GM18526 (cell line): ENCODE data around the gene INTS11.

Source experiments
- POLR2A ChIP-seq: IDR thresholded peaks from 3 replicates; pipeline ENCODE4 v1.6.1; 2011; ENCODE audit not compliant: insufficient read length; ENCODE audit errors: extremely low read depth

INTS11 gene

GRCh38 chr1:1349256-1350012 is 25.0 kb upstream of the INTS11 start, which contains the start of gene DVL1:
Gene DVL1, minus strand, starts transcription at chr1:1349418. Its CDS starts 353 bp downstream, at chr1:1349065.
- TF ChIP-seq POLR2A, result peak; percentile 56

- TF ChIP-seq POLR2A, result no peak
These were observed 24.2 kb upstream of the INTS11 start for GRCh38 chr1:1348420-1349255.

GRCh38 chr1:1347663-1348419 is 23.4 kb upstream of the INTS11 start:
- TF ChIP-seq POLR2A, result no peak

GRCh38 chr1:1347026-1347595 is 22.7 kb upstream of the INTS11 start:
- no peak for TF ChIP-seq POLR2A

- no peak for TF ChIP-seq POLR2A
These were observed 22.0 kb upstream of the INTS11 start for GRCh38 chr1:1346501-1346890.

- TF ChIP-seq POLR2A, result no peak
These were observed 21.5 kb upstream of the INTS11 start for GRCh38 chr1:1345860-1346500.

- no peak for TF ChIP-seq POLR2A
These were observed 20.9 kb upstream of the INTS11 start for GRCh38 chr1:1345384-1345783.

GRCh38 chr1:1344655-1345361 is 20.3 kb upstream of the INTS11 start:
- no peak for TF ChIP-seq POLR2A

GRCh38 chr1:1343811-1344421 is 19.5 kb upstream of the INTS11 start:
- no peak for TF ChIP-seq POLR2A

GRCh38 chr1:1342584-1343115 is 18.2 kb upstream of the INTS11 start:
- TF ChIP-seq POLR2A, result no peak

GRCh38 chr1:1342061-1342562 is 17.7 kb upstream of the INTS11 start:
- TF ChIP-seq POLR2A, result no peak

GRCh38 chr1:1341549-1342021 is 17.1 kb upstream of the INTS11 start:
- TF ChIP-seq POLR2A, result no peak
